GM12878 (cell line): ENCODE results near the gene NCR2. TPM values are rescaled to one million over a fixed set of nuclear protein-coding genes. Genes with fewer than 3 reads are reported as not detected.

Source experiments
- ATAC-seq: fragments of 200-7000 bp; cut with Tn5 transposase; 3 replicates; pipeline ENCODE4 v1.9.1; 2020; ENCODE audit warnings: mild to moderate bottlenecking, moderate library complexity
- BruUV-seq: library from RNA; stranded (reverse); fragments of 400-500 nt; replicated peaks from 2 replicates; lab custom pipeline; 2021; lab: Mats Ljungman, UMichigan
- CTCF ChIA-PET: fragments of 300-600 bp; sonication (Branson Sonifier 250); formaldehyde crosslinking; extraction: SDS; loops from one replicate; lab custom pipeline; 2021; ENCODE audit warnings: inconsistent platforms; lab: Yijun Ruan, JAX
- POLR2A ChIA-PET: fragments of 350-600 bp; formaldehyde crosslinking; extraction: SDS; loops from one replicate; lab custom pipeline; 2021; ENCODE audit warnings: inconsistent platforms; lab: Charles Lee
- RAD21 ChIA-PET: fragments of 300-600 bp; sonication (Branson Sonifier 250); formaldehyde crosslinking; loops from one replicate; lab custom pipeline; 2023; ENCODE audit warnings: antibody characterized with exemption; ENCODE audit not compliant: unreplicated experiment; lab: Charles Lee
- SMC1A ChIA-PET: fragments of 300-600 bp; sonication (Branson Sonifier 250); formaldehyde crosslinking; loops from one replicate; lab custom pipeline; 2023; ENCODE audit not compliant: unreplicated experiment, uncharacterized antibody; lab: Charles Lee
- DNase-seq: peaks from one replicate; pipeline ENCODE4 v3.0.0-alpha.2; 2011; ENCODE audit warnings: low read depth, low spot score
- FAIRE-seq: peaks from 3 replicates; lab custom pipeline; 2011; peaks lifted over from hg19 to GRCh38; lab: Jason Lieb, UNC
- H2AFZ ChIP-seq: 2 replicates; pipeline ENCODE4 v1.6.0; 2011; ENCODE audit warnings: low read depth, low read length, control low read depth; ENCODE audit not compliant: control insufficient read depth
- H3K27ac ChIP-seq: 2 replicates; pipeline ENCODE4 v1.5.1; 2011; ENCODE audit warnings: control low read depth; ENCODE audit not compliant: control insufficient read depth, insufficient read depth
- H3K27me3 ChIP-seq, 2 experiments: replicated peaks in 1 of 2; 2 replicates each; pipeline versions ENCODE4 v1.6.0 to v1.6.1; 2011; ENCODE audit warnings: low read length in 1 of 2; ENCODE audit not compliant: control insufficient read depth in 2 of 2, insufficient read depth in 2 of 2
- H3K36me3 ChIP-seq, 2 experiments: 2 replicates each; pipeline ENCODE4 v1.5.1; 2011; ENCODE audit warnings: low read length in 1 of 2; ENCODE audit not compliant: control insufficient read depth in 2 of 2, insufficient read depth in 2 of 2
- H3K4me1 ChIP-seq: 2 replicates; pipeline ENCODE4 v1.6.1; 2011; ENCODE audit warnings: mild to moderate bottlenecking, low read length, moderate library complexity, mixed read lengths; ENCODE audit not compliant: control insufficient read depth, insufficient read depth
- H3K4me2 ChIP-seq: 2 replicates; pipeline ENCODE4 v1.6.0; 2011; ENCODE audit warnings: control low read depth; ENCODE audit not compliant: control insufficient read depth, insufficient read depth
- H3K4me3 ChIP-seq: fragments of 200-600 bp; sonication (generic); 2 replicates; pipeline ENCODE4 v1.5.1; 2016
- H3K79me2 ChIP-seq: 2 replicates; pipeline ENCODE4 v1.6.0; 2011; ENCODE audit warnings: low read length; ENCODE audit not compliant: control insufficient read depth, insufficient read depth
- H3K9ac ChIP-seq: 2 replicates; pipeline ENCODE4 v1.8.0; 2011; ENCODE audit warnings: low read length, control low read depth, mixed read lengths; ENCODE audit not compliant: control insufficient read depth, insufficient read depth
- H3K9me3 ChIP-seq: replicated peaks from 3 replicates; pipeline ENCODE4 v1.5.1; 2011; ENCODE audit warnings: mild to moderate bottlenecking, low read length; ENCODE audit not compliant: control insufficient read depth, insufficient read depth
- H4K20me1 ChIP-seq: 2 replicates; pipeline ENCODE4 v1.6.0; 2011; ENCODE audit not compliant: control insufficient read depth, insufficient read depth
- EZH2 ChIP-seq: IDR thresholded peaks from 2 replicates; pipeline ENCODE4 v1.6.1; 2012; ENCODE audit warnings: low read depth, mild to moderate bottlenecking, control low read depth, inconsistent platforms, low read length, borderline replicate concordance; ENCODE audit not compliant: control insufficient read depth
- HDAC2 ChIP-seq: fragments of 200-600 bp; sonication (generic); IDR thresholded peaks from 2 replicates; pipeline ENCODE4 v1.6.1; 2017
- JUNB ChIP-seq: IDR thresholded peaks from 2 replicates; pipeline ENCODE4 v1.6.1; 2016; ENCODE audit warnings: antibody characterized with exemption, mild to moderate bottlenecking
- MEF2B ChIP-seq: fragments of 450-650 bp; IDR thresholded peaks from 2 replicates; pipeline ENCODE4 v1.6.1; 2018; ENCODE audit warnings: mild to moderate bottlenecking, moderate library complexity; ENCODE audit not compliant: partially characterized antibody, poor library complexity, severe bottlenecking
- RUNX3 ChIP-seq: IDR thresholded peaks from 2 replicates; pipeline ENCODE4 v1.6.1; 2012; ENCODE audit warnings: low read length, inconsistent platforms
- ZZZ3 ChIP-seq: IDR thresholded peaks from 2 replicates; pipeline ENCODE4 v1.6.1; 2011; ENCODE audit warnings: low read depth; ENCODE audit not compliant: control insufficient read depth, insufficient read length
- WGBS: methylation state at CpG from one replicate; pipeline ENCODE4 v1.1.6; 2016; ENCODE audit warnings: low lambda C conversion rate; ENCODE audit not compliant: insufficient replicate concordance, insufficient coverage; ENCODE audit errors: missing lambda C conversion rate; 5-methylcytosine and 5-hydroxymethylcytosine counted together
- in situ Hi-C: fragments of 300-500 bp; cut with MboI; formaldehyde crosslinking; loops from 9 replicates; pipeline ENCODE4 v1.14.3; 2018; ENCODE audit warnings: mixed read lengths
- intact Hi-C: fragments of 100-400 bp; cut with micrococcal nuclease; formaldehyde crosslinking; loops from one replicate; pipeline ENCODE4 v1.14.2; 2022; ENCODE audit not compliant: unreplicated experiment
- polyA plus RNA-seq, 11 experiments: library from polyadenylated mRNA; depleted of rRNA in 4 of 11; unstranded in 6 of 11; stranded (reverse) in 5 of 11; fragments of >200 nt; fragmentation: Nextera tagmentation in 4 of 11; fragmentation: Illumina TruSeq in 1 of 11; extraction: Ambion mirVana in 4 of 11; extraction: Trizol in 1 of 11; gene quantifications; 1 replicate in 1 of 11; 2 replicates in 10 of 11; pipeline versions ENCODE4 v1.2.1 to v1.2.3, GENCODE V29; 2011 to 2016; ENCODE audit warnings: inconsistent platforms in 2 of 11, missing spikeins in 2 of 11, low read depth in 1 of 11
- total RNA-seq, 4 experiments: library from RNA; depleted of rRNA in 3 of 4; stranded (reverse); fragments of >200 nt in 3 of 4; fragmentation: Illumina TruSeq in 1 of 4; extraction: Trizol in 1 of 4; gene quantifications; 2 replicates each; pipeline versions ENCODE4 v1.2.1 to v1.2.3, GENCODE V29; 2013 to 2021
- TF ChIP-seq, protein P1 (sequence below): fragments of 450-650 bp; formaldehyde crosslinking; IDR thresholded peaks from 2 replicates; pipeline ENCODE4 v1.5.0; 2022; ENCODE audit warnings: mild to moderate bottlenecking, missing genetic modification characterization

NCR2 gene
- total and polyA plus RNA-seq, 10 of the 15 experiments (the other 5 are each of a cell fraction or from before 2014, with no cell fraction given): 0.21 to 0.53 TPM; not detected in 8

DNA sequence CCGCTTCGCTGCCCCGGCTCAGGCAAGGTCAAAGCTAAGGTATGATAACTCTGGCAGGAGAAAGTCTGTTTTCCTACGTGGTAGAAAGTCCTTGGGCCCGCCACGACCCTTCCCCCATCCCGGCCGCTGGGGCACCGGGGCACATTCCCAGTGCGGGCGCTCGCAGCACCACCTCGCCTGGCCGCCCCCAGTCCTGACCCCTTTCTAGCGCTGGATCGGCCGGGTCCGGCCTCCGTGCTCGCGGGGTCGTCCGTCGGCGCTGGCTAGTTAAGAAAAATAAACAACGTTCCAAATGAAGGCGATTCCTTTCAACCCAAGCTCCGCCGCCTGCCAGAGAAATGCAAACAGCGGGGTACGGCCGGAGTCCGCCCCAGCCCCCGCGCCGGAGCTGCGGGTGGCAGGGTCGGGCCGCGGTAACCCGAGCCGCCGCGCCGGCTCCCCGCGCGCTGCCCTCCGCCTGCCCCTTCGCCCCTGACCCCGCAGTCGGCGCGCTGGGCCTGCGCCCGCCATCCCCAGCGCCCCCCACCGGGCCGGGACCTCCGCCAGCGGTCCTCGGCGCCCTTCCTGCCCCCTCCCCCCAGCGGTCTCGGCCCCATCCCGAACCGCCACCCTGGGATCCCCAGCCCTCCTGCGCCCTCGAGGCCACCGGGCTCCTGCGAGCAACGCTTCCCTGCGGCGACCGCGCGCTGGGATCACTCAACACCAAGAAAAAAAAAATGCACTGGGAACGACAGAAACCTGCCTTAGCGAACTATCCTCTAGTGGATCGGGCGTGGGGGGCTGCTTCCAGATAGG lies 37.6 kb downstream of the NCR2 start (continued):
- TF ChIP-seq, protein P1, sequence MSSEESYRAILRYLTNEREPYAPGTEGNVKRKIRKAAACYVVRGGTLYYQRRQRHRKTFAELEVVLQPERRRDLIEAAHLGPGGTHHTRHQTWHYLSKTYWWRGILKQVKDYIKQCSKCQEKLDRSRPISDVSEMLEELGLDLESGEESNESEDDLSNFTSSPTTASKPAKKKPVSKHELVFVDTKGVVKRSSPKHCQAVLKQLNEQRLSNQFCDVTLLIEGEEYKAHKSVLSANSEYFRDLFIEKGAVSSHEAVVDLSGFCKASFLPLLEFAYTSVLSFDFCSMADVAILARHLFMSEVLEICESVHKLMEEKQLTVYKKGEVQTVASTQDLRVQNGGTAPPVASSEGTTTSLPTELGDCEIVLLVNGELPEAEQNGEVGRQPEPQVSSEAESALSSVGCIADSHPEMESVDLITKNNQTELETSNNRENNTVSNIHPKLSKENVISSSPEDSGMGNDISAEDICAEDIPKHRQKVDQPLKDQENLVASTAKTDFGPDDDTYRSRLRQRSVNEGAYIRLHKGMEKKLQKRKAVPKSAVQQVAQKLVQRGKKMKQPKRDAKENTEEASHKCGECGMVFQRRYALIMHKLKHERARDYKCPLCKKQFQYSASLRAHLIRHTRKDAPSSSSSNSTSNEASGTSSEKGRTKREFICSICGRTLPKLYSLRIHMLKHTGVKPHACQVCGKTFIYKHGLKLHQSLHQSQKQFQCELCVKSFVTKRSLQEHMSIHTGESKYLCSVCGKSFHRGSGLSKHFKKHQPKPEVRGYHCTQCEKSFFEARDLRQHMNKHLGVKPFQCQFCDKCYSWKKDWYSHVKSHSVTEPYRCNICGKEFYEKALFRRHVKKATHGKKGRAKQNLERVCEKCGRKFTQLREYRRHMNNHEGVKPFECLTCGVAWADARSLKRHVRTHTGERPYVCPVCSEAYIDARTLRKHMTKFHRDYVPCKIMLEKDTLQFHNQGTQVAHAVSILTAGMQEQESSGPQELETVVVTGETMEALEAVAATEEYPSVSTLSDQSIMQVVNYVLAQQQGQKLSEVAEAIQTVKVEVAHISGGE (CRISPR knock-in tag): no peak
- TF ChIP-seq MEF2B (no peak), ZZZ3 (no peak), JUNB (no peak), HDAC2 (no peak)
- TF ChIP-seq, all 136 proteins: peak for 0

DNA sequence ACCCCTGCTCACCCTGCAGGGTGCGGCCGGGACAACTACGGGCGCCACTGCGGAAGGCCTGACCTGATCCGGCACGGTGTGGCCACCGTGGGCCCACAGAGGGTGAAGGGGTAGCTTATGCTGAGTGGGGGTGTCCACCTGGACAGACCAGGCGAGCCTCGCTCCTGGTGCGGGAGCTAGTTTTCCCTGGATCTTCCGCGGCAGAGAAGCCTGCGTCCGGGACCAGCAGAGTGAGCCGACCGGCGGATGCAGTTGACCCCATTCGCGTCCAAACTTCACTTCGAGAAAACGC lies 38.2 kb downstream of the NCR2 start:
- ATAC-seq (no peak), DNase-seq (no peak), FAIRE-seq (no peak)
- in situ Hi-C loops (loop anchor here (5.0 kb wide), 1 partner anchor 219 kb away; no protein-coding TSS in a partner anchor), intact Hi-C loops (no loop called here)
- Histone ChIP-seq H3K36me3 (no peaks in the 10 kb centered on the region), H3K9ac (no peak overlapping the region), H3K27me3 (peaks cover 31 to 36% of the 10 kb centered on the region in 2 experiments), H3K79me2 (no peaks in the 10 kb centered on the region), H2AFZ (no peak overlapping the region), H3K4me3 (no peak overlapping the region), H3K4me2 (no peak overlapping the region), H4K20me1 (no peaks in the 10 kb centered on the region), H3K27ac (no peak overlapping the region), H3K4me1 (no peaks in the 10 kb centered on the region), H3K9me3 (no peaks in the 10 kb centered on the region)
- ChIA-PET RAD21 (no interaction called here), POLR2A (no interaction called here), SMC1A (no interaction called here), CTCF (interaction anchor here (1.5 to 2.2 kb wide), 2 partner anchors 67 to 82 kb away, joined by 5 to 11 read pairs; no protein-coding TSS in a partner anchor)
- peak; percentile 84; the same call in 1 of the 2 replicates for TF ChIP-seq EZH2
- TF ChIP-seq RUNX3: no peak
- WGBS: 33% methylated on average over 22 of the region's 22 CpGs
- BruUV-seq: no TSS peak
